HepG2 (cell line): Measurements from ENCODE around the gene TAS1R1. TPM values are rescaled to one million over a fixed set of nuclear protein-coding genes. Genes with fewer than 3 reads are reported as not detected.

Source experiments
- ARID2 ChIP-seq: sonication (generic); formaldehyde crosslinking; IDR thresholded peaks from 2 replicates; pipeline ENCODE4 v1.8.1; 2022; ENCODE audit warnings: mild to moderate bottlenecking, missing genetic modification reagents, borderline replicate concordance
- FOXA3 ChIP-seq: IDR thresholded peaks from 2 replicates; pipeline ENCODE4 v1.6.1; 2016; ENCODE audit warnings: missing genetic modification reagents, missing compliant biosample characterization
- ISX ChIP-seq: sonication (generic); formaldehyde crosslinking; conservative IDR thresholded peaks from 2 replicates; pipeline ENCODE4 v1.5.0; 2020; ENCODE audit warnings: missing genetic modification reagents
- KDM1A ChIP-seq: IDR thresholded peaks from 2 replicates; pipeline ENCODE4 v1.6.1; 2016; ENCODE audit warnings: missing compliant biosample characterization
- PBX3 ChIP-seq: sonication (generic); formaldehyde crosslinking; IDR thresholded peaks from 2 replicates; pipeline ENCODE4 v1.8.1; 2023; ENCODE audit warnings: missing genetic modification reagents, inconsistent platforms, borderline replicate concordance
- SMAD3 ChIP-seq: sonication (generic); formaldehyde crosslinking; IDR thresholded peaks from 2 replicates; pipeline ENCODE4 v1.4.0; 2020; ENCODE audit warnings: missing genetic modification reagents
- SRF ChIP-seq: IDR thresholded peaks from 2 replicates; pipeline ENCODE4 v1.6.1; 2011; ENCODE audit warnings: mild to moderate bottlenecking, low read depth, low read length, moderate library complexity
- SRY ChIP-seq: sonication (generic); formaldehyde crosslinking; IDR thresholded peaks from 2 replicates; pipeline ENCODE4 v1.8.0; 2022; ENCODE audit warnings: mild to moderate bottlenecking, missing genetic modification reagents
- TRAFD1 ChIP-seq: sonication (generic); formaldehyde crosslinking; IDR thresholded peaks from 2 replicates; pipeline ENCODE4 v1.5.1; 2020; ENCODE audit warnings: missing genetic modification reagents, mild to moderate bottlenecking, borderline replicate concordance
- ZFAT ChIP-seq: sonication (generic); formaldehyde crosslinking; conservative IDR thresholded peaks from 2 replicates; pipeline ENCODE4 v1.8.1; 2023; ENCODE audit warnings: missing genetic modification reagents, inconsistent platforms
- ZKSCAN5 ChIP-seq: sonication (generic); formaldehyde crosslinking; IDR thresholded peaks from 2 replicates; pipeline ENCODE4 v1.5.1; 2020; ENCODE audit warnings: mild to moderate bottlenecking, missing genetic modification reagents
- ZNF414 ChIP-seq: sonication (generic); formaldehyde crosslinking; IDR thresholded peaks from 2 replicates; pipeline ENCODE4 v1.5.0; 2020; ENCODE audit warnings: missing genetic modification reagents
- ZNF569 ChIP-seq: sonication (generic); formaldehyde crosslinking; IDR thresholded peaks from 2 replicates; pipeline ENCODE4 v1.5.0; 2020; ENCODE audit warnings: mild to moderate bottlenecking, missing genetic modification reagents, moderate library complexity, borderline replicate concordance
- ZNF687 ChIP-seq: sonication (generic); formaldehyde crosslinking; IDR thresholded peaks from 2 replicates; pipeline ENCODE4 v1.5.1; 2020; ENCODE audit warnings: mild to moderate bottlenecking, missing genetic modification reagents, moderate library complexity
- ZNF816 ChIP-seq: sonication (generic); formaldehyde crosslinking; IDR thresholded peaks from 2 replicates; pipeline ENCODE4 v1.8.0; 2022; ENCODE audit warnings: missing genetic modification reagents, mild to moderate bottlenecking, borderline replicate concordance
- ZNF839 ChIP-seq: sonication (generic); formaldehyde crosslinking; IDR thresholded peaks from 2 replicates; pipeline ENCODE4 v1.4.0; 2020; ENCODE audit warnings: missing genetic modification reagents, mild to moderate bottlenecking, borderline replicate concordance
- ZXDC ChIP-seq: sonication (generic); formaldehyde crosslinking; IDR thresholded peaks from 2 replicates; pipeline ENCODE4 v1.5.0; 2020; ENCODE audit warnings: mild to moderate bottlenecking, missing genetic modification reagents
- polyA plus RNA-seq, 8 experiments: library from polyadenylated mRNA; depleted of rRNA in 3 of 8; stranded (reverse) in 7 of 8; unstranded in 1 of 8; fragments of >200 nt; fragmentation: Illumina TruSeq in 4 of 8; extraction: Trizol in 4 of 8; gene quantifications; 2 replicates each; pipeline versions ENCODE4 v1.2.1 to v1.2.3, GENCODE V29; 2011 to 2016; ENCODE audit warnings: low read depth in 4 of 8, missing spikeins in 1 of 8, mixed read lengths in 1 of 8; ENCODE audit not compliant: insufficient read depth in 1 of 8
- total RNA-seq, 5 experiments: library from RNA; depleted of rRNA; stranded (reverse); fragments of >200 nt; fragmentation: Illumina TruSeq; extraction: Trizol; gene quantifications; 2 replicates each; pipeline ENCODE4 v1.2.3, GENCODE V29; 2016; ENCODE audit warnings: low read depth in 1 of 5

The TAS1R1 gene
- total and polyA plus RNA-seq, 2 of the 13 experiments (the other 11 are each of a cell fraction or from before 2014, with no cell fraction given) = 1.4 to 1.6 TPM

GRCh38 chr1:6601923-6602668 lies 47.0 kb downstream of the TAS1R1 start (continued):
- no peak for TF ChIP-seq ARID2 (CRISPR knock-in tag)
- TF ChIP-seq ZNF569 (CRISPR knock-in tag) = no peak
- no peak for TF ChIP-seq KDM1A (CRISPR knock-in tag)
- no peak for TF ChIP-seq TRAFD1 (CRISPR knock-in tag)
- no peak for TF ChIP-seq SRF
- no peak for TF ChIP-seq ZNF839 (CRISPR knock-in tag)
- TF ChIP-seq ZFAT (CRISPR knock-in tag) = no peak; the same call in none of the 2 replicates
- TF ChIP-seq ZNF816 (CRISPR knock-in tag) = no peak
- TF ChIP-seq SMAD3 (CRISPR knock-in tag) = no peak
- TF ChIP-seq ZXDC (CRISPR knock-in tag) = no peak
- TF ChIP-seq ZKSCAN5 (CRISPR knock-in tag) = no peak
- TF ChIP-seq ISX (CRISPR knock-in tag) = 0 out of 2 replicates have a peak, but pooled peaks have one; percentile 34
- TF ChIP-seq PBX3 (CRISPR knock-in tag) = no peak
- no peak for TF ChIP-seq SRY (CRISPR knock-in tag)
- no peak for TF ChIP-seq ZNF414 (CRISPR knock-in tag)
- peak; percentile 79 for TF ChIP-seq ZNF687 (CRISPR knock-in tag)
- TF ChIP-seq FOXA3 = no peak
